HFF-Myc (cell line): ENCODE measurements around the gene PXN.

Experiments used
- DNase-seq: peaks from one replicate; pipeline ENCODE4 v3.0.0-alpha.2; 2011; ENCODE audit warnings: low read depth; ENCODE audit errors: extremely low read depth
- H3K4me3 ChIP-seq: replicated peaks from 2 replicates; pipeline ENCODE4 v1.5.1; 2011; ENCODE audit warnings: low read depth, mild to moderate bottlenecking, control low read depth, low read length
- TF ChIP-seq, protein P1 (sequence below): IDR thresholded peaks from 2 replicates; pipeline ENCODE4 v1.5.1; 2012; ENCODE audit warnings: mild to moderate bottlenecking, low read depth, low read length, control low read depth; ENCODE audit errors: missing control alignments

Gene PXN

DNA sequence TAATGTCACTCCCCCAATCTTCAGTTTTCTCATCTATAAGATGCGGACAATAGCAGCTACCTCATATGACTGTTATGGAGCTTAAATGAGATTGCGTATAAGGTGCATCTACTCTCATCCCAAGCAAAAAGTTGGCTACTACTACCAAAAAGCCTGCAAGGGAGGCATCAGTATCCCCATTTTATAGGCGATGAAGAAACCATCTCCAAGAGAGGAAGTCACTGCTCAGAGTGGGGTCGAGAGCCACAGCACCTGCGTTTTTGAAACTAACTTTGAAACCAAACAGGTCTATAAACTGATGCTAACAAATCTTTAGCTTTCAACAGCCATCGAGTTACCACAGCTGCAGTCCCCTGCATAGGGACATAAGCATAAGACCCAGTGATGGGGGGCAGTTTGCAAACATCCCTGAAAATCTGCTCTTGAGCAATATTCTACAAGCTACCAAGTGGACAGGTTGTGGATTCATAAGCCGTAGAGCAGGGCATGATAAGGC lies 74.5 kb downstream of the PXN start:
- no peak overlapping the region for H3K4me3 ChIP-seq
- TF ChIP-seq, protein P1, sequence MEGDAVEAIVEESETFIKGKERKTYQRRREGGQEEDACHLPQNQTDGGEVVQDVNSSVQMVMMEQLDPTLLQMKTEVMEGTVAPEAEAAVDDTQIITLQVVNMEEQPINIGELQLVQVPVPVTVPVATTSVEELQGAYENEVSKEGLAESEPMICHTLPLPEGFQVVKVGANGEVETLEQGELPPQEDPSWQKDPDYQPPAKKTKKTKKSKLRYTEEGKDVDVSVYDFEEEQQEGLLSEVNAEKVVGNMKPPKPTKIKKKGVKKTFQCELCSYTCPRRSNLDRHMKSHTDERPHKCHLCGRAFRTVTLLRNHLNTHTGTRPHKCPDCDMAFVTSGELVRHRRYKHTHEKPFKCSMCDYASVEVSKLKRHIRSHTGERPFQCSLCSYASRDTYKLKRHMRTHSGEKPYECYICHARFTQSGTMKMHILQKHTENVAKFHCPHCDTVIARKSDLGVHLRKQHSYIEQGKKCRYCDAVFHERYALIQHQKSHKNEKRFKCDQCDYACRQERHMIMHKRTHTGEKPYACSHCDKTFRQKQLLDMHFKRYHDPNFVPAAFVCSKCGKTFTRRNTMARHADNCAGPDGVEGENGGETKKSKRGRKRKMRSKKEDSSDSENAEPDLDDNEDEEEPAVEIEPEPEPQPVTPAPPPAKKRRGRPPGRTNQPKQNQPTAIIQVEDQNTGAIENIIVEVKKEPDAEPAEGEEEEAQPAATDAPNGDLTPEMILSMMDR: no peak
- no peak for DNase-seq

DNA sequence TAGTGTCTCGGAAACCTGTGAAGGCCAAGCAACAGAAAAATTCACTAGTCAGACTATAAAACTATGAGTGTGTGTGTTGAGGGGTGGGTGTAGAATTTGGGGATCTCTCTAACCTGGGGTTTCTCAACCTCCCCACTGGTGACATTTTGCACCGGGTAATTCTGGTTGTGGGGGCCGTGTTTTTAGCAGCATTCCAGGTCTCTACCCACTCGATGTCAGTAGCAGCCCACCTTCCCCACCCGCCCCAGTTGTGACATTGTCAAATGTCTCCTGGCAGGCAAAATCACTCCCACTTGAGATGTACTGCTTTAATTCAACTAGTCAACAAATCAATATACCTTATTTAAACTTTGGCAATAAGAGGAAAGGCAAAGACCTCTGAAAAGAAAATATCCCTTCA lies 75.1 kb downstream of the PXN start:
- DNase-seq: no peak
- TF ChIP-seq, protein P1: no peak
- H3K4me3 ChIP-seq: no peak overlapping the region

- DNase-seq: no peak
- TF ChIP-seq, protein P1: no peak
- no peak overlapping the region for H3K4me3 ChIP-seq
These were observed 78.9 kb downstream of the PXN start for GRCh38 chr12:120186654-120187053.

DNA sequence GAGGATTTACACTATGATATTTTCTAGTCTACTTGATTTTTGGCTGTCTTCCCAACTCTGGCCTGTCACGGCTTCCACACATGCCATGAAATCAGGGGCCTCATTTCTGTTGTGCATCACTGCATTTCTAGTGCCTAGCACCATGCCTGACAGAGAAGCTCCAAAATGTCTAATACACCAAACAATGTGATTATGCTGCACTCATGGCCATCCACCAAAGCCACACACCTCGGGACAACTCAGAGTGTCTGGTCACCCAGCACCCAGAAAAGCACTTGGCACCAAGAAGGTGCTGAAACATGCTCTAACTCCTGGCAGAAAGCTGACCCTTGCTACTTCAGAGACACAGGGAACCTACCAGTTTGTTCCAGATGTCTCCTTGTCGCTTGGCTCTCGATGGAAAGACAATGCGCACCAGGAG lies 82.3 kb downstream of the PXN start:
- no peak for DNase-seq
- TF ChIP-seq, protein P1: no peak
- H3K4me3 ChIP-seq: no peak overlapping the region

DNA sequence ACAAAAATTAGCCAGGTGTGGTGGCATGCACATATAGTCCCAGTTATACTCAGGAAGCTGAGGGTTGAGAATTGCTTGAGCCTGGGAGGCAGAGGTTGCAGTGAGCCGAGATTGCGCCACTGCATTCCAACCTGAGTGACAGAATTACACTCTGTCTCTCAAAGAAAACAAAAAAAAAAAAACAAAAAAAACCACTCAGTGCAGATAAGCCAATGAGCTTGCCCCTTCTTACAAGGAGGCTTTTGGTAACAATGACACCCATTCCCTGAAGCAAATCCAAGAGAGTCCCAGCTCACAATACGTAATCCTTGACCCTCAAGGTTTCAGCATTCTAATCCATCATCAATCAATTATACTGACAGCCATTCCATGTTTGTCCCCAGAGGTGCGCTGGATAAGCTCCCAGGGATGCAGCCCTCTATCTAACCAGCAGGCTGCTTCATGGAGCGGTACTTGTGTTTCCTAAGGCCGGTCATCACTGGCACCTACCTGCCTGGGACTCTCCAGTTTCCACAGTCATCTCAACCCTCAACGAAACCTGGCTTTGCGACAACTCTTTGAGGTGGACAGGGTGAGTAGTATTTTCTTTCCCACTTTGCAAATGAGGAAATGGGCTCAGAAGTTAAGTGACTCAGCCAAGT lies 83.4 kb downstream of the PXN start:
- DNase-seq: no peak
- H3K4me3 ChIP-seq: no peak overlapping the region
- TF ChIP-seq, protein P1: no peak

GRCh38 chr12:120180975-120181374 lies 84.6 kb downstream of the PXN start:
- H3K4me3 ChIP-seq: no peak overlapping the region
- TF ChIP-seq, protein P1: no peak
- no peak for DNase-seq

DNA sequence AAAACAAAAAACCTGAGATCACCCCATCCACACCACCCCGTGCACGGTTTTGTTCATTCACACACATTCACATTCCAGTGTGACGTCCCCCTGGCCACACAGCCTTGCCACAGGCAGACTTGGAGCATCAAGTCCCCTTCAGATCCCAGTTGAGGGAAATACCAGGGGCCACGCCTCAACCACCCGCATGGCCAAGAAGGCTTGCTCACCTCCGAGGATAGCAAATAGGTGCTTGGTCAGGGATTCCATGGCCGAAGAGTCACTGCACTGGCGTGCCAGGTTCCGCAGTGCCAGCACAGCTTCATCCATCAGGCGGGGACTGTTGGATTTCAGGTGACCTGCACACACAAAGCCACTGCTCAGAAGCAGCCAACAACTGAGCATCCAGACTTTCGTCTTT lies 90.0 kb downstream of the PXN start:
- no peak for DNase-seq
- TF ChIP-seq, protein P1: no peak
- H3K4me3 ChIP-seq: no peak overlapping the region
